Panc1 (cell line): ENCODE data around the gene SUCLG2. TPM values are rescaled to one million over a fixed set of nuclear protein-coding genes. Genes with fewer than 3 reads are reported as not detected.

Source experiments
- ATAC-seq: fragments of 200-7000 bp; cut with Tn5 transposase; 2 replicates; pipeline ENCODE4 v1.9.1; 2020; ENCODE audit warnings: mild to moderate bottlenecking, moderate library complexity
- BruUV-seq: library from RNA; stranded (reverse); fragments of 400-500 nt; replicated peaks from 2 replicates; lab custom pipeline; 2021; lab: Mats Ljungman, UMichigan
- CTCF ChIA-PET: fragments of 300-600 bp; sonication (Branson Sonifier 250); formaldehyde crosslinking; loops from one replicate; lab custom pipeline; 2022; ENCODE audit warnings: antibody characterized with exemption; lab: Charles Lee
- POLR2A ChIA-PET: fragments of 300-600 bp; sonication (Branson Sonifier 250); formaldehyde crosslinking; loops from one replicate; lab custom pipeline; 2022; ENCODE audit warnings: antibody characterized with exemption; lab: Charles Lee
- DNase-seq: peaks from one replicate; pipeline ENCODE4 v3.0.0-alpha.2; 2010; ENCODE audit warnings: low read depth, low spot score
- H3K27ac ChIP-seq: 2 replicates; pipeline ENCODE4 v1.5.1; 2011; ENCODE audit warnings: mild to moderate bottlenecking, low read length, inconsistent platforms
- H3K27me3 ChIP-seq: fragments of 200-500 bp; sonication (Bioruptor generic); 2 replicates; pipeline ENCODE4 v1.6.0; 2014; ENCODE audit warnings: low read length, inconsistent platforms; ENCODE audit not compliant: control insufficient read depth, insufficient read depth
- H3K36me3 ChIP-seq: fragments of 200-500 bp; sonication (Bioruptor generic); 2 replicates; pipeline ENCODE4 v1.5.1; 2014; ENCODE audit warnings: inconsistent platforms, mild to moderate bottlenecking, low read length, moderate library complexity; ENCODE audit not compliant: control insufficient read depth, insufficient read depth
- H3K4me1 ChIP-seq: 2 replicates; pipeline ENCODE4 v1.5.1; 2011; ENCODE audit warnings: inconsistent platforms, mild to moderate bottlenecking, low read length, moderate library complexity; ENCODE audit not compliant: control insufficient read depth, insufficient read depth
- H3K4me3 ChIP-seq, 2 experiments: 2 replicates each; pipeline ENCODE4 v1.5.1; 2011 to 2012; ENCODE audit warnings: low read depth in 2 of 2, low read length in 2 of 2, mild to moderate bottlenecking in 2 of 2, inconsistent platforms in 1 of 2, moderate library complexity in 1 of 2
- H3K9me3 ChIP-seq: fragments of 200-500 bp; sonication (Bioruptor generic); 2 replicates; pipeline ENCODE4 v1.5.1; 2014; ENCODE audit warnings: low read depth, mild to moderate bottlenecking, inconsistent platforms, low read length, moderate library complexity; ENCODE audit not compliant: control insufficient read depth, insufficient read depth
- CTCF ChIP-seq: fragments of 450-650 bp; IDR thresholded peaks from 2 replicates; pipeline ENCODE4 v1.5.1; 2017; ENCODE audit warnings: mild to moderate bottlenecking
- POLR2AphosphoS5 ChIP-seq: IDR thresholded peaks from 2 replicates; pipeline ENCODE4 v1.6.1; 2012; ENCODE audit warnings: mild to moderate bottlenecking, low read depth, low read length, moderate library complexity
- REST ChIP-seq, 2 experiments: IDR thresholded peaks; 2 replicates each; pipeline ENCODE4 v1.6.1; 2011 to 2012; ENCODE audit warnings: low read depth in 2 of 2, control low read depth in 1 of 2, low read length in 1 of 2, mild to moderate bottlenecking in 1 of 2, moderate library complexity in 1 of 2; ENCODE audit not compliant: insufficient read depth in 1 of 2
- SIN3A ChIP-seq: IDR thresholded peaks from 2 replicates; pipeline ENCODE4 v1.6.1; 2012; ENCODE audit warnings: low read depth, mild to moderate bottlenecking, low read length, moderate library complexity, borderline replicate concordance; ENCODE audit not compliant: insufficient read depth
- TCF7L2 ChIP-seq: IDR thresholded peaks from 2 replicates; pipeline ENCODE4 v1.6.1; 2011; ENCODE audit warnings: mild to moderate bottlenecking, low read depth, low read length, inconsistent platforms
- in situ Hi-C: cut with HindIII; loops from 2 replicates; pipeline ENCODE4 v1.10.0; 2016; ENCODE audit warnings: low sequenced_read_pairs, low pct_unique_long_range_greater_than_20kb
- intact Hi-C: fragments of 100-400 bp; cut with micrococcal nuclease; formaldehyde crosslinking; loops from one replicate; pipeline ENCODE4 v1.10.0; 2022; ENCODE audit not compliant: unreplicated experiment
- total RNA-seq: library from RNA; stranded (reverse); gene quantifications from one replicate; pipeline ENCODE4 v1.2.1, GENCODE V29; 2021; ENCODE audit not compliant: unreplicated experiment

Gene SUCLG2
- total RNA-seq, 1 experiment from 2014 or later = 28.3 TPM

- H3K4me3 ChIP-seq = no peak overlapping the region
- peak; percentile 67 for DNase-seq
- H3K27ac ChIP-seq = no peak overlapping the region; the same call in 1 of the 2 replicates
- in situ Hi-C loops = no loop called here
- no TSS peak for BruUV-seq
- H3K9me3 ChIP-seq = no peaks in the 10 kb centered on the region
- ATAC-seq = peak; percentile 77
- no peaks in the 10 kb centered on the region for H3K27me3 ChIP-seq
- peaks cover 3% of the 10 kb centered on the region for H3K4me1 ChIP-seq
- POLR2A ChIA-PET = no interaction called here
- CTCF ChIA-PET = no interaction called here
- no peaks in the 10 kb centered on the region for H3K36me3 ChIP-seq
- intact Hi-C loops = no loop called here
- TF ChIP-seq POLR2AphosphoS5 (no peak), REST (IDR thresholded peaks at IDR 0.05; ENCODE audit: insufficient read depth in 1 of 2, low read depth in 2 of 2, low read length in 1 of 2) (no peak), TCF7L2 (no peak), SIN3A (no peak), CTCF (no peak)
Measured at GRCh38 chr3:67635257-67635656, 19.2 kb downstream of the SUCLG2 start.

- no peaks in the 10 kb centered on the region for H3K27me3 ChIP-seq
- in situ Hi-C loops (no loop called here), intact Hi-C loops (no loop called here)
- H3K9me3 ChIP-seq = no peaks in the 10 kb centered on the region
- DNase-seq (no peak), ATAC-seq (no peak)
- BruUV-seq = no TSS peak
- H3K27ac ChIP-seq = no peak overlapping the region
- peaks cover under 1% of the 10 kb centered on the region for H3K4me1 ChIP-seq
- no peak overlapping the region for H3K4me3 ChIP-seq
- TF ChIP-seq POLR2AphosphoS5 (no peak), TCF7L2 (no peak), CTCF (no peak), REST (IDR thresholded peaks at IDR 0.05; ENCODE audit: insufficient read depth in 1 of 2, low read depth in 2 of 2, low read length in 1 of 2) (no peak), SIN3A (no peak)
- H3K36me3 ChIP-seq = no peaks in the 10 kb centered on the region
- ChIA-PET CTCF (no interaction called here), POLR2A (no interaction called here)
Measured at GRCh38 chr3:67630666-67631362, 23.6 kb downstream of the SUCLG2 start.
